ENCODE data around the gene FREM1.
A peak's percentile ranks its signal among the peaks of the same experiment; 100 is the strongest.

FREM1 gene

GRCh38 chr9:14863402-14863801 is 46.8 kb downstream of the FREM1 start:
- DNase-seq (ENCODE audit: low read depth) = no peak
- H3K4me3 ChIP-seq (replicated peaks; ENCODE audit: low read depth, low read length) = no peak overlapping the region
- TF ChIP-seq CTCF (IDR thresholded peaks at IDR 0.05; ENCODE audit: low read length, missing control alignments) = no peak

- H3K4me3 ChIP-seq (replicated peaks; ENCODE audit: low read depth, low read length) = no peak overlapping the region
- no peak for DNase-seq (ENCODE audit: low read depth)
- TF ChIP-seq CTCF (IDR thresholded peaks at IDR 0.05; ENCODE audit: low read length, missing control alignments) = no peak
Observed at GRCh38 chr9:14857449-14858305, 52.6 kb downstream of the FREM1 start.

GRCh38 chr9:14849851-14850250 is 60.4 kb downstream of the FREM1 start:
- no peak for DNase-seq (ENCODE audit: low read depth)
- TF ChIP-seq CTCF (IDR thresholded peaks at IDR 0.05; ENCODE audit: low read length, missing control alignments) = no peak
- H3K4me3 ChIP-seq (replicated peaks; ENCODE audit: low read depth, low read length) = no peak overlapping the region

GRCh38 chr9:14849296-14849695 is 60.9 kb downstream of the FREM1 start:
- no peak for TF ChIP-seq CTCF (IDR thresholded peaks at IDR 0.05; ENCODE audit: low read length, missing control alignments)

GRCh38 chr9:14846871-14847311 is 63.3 kb downstream of the FREM1 start:
- TF ChIP-seq CTCF (IDR thresholded peaks at IDR 0.05; ENCODE audit: low read length, missing control alignments) = peak; percentile 76
- no peak overlapping the region for H3K4me3 ChIP-seq (replicated peaks; ENCODE audit: low read depth, low read length)
- peak; percentile 33 for DNase-seq (ENCODE audit: low read depth)

More at GRCh38 chr9:14849296-14849695, 60.9 kb downstream of the FREM1 start:
- no peak for DNase-seq (ENCODE audit: low read depth)
- no peak overlapping the region for H3K4me3 ChIP-seq (replicated peaks; ENCODE audit: low read depth, low read length)

- no peak overlapping the region for H3K4me3 ChIP-seq (replicated peaks; ENCODE audit: low read depth, low read length)
- TF ChIP-seq CTCF (IDR thresholded peaks at IDR 0.05; ENCODE audit: low read length, missing control alignments) = no peak
- DNase-seq (ENCODE audit: low read depth) = no peak
Observed at GRCh38 chr9:14843163-14843562, 67.1 kb downstream of the FREM1 start.

GRCh38 chr9:14842269-14842668 is 68.0 kb downstream of the FREM1 start:
- no peak for DNase-seq (ENCODE audit: low read depth)

More at GRCh38 chr9:14842269-14842668, 68.0 kb downstream of the FREM1 start:
- TF ChIP-seq CTCF (IDR thresholded peaks at IDR 0.05; ENCODE audit: low read length, missing control alignments) = no peak
- H3K4me3 ChIP-seq (replicated peaks; ENCODE audit: low read depth, low read length) = no peak overlapping the region

Data from fibroblast of pulmonary artery (primary cell).